Measurements from ENCODE around the gene SVEP1.
"Not testable (repeated sequence)": the region's sequence is repeated elsewhere in the genome, so short reads cannot be mapped to it uniquely, and the experiment has no call there.

Gene SVEP1

GRCh38 chr9:110579034-110579861 is at the start of gene SVEP1:
SVEP1 (minus strand) TSS chr9:110579741; CDS start chr9:110579543, 198 bp downstream.
- no peak for DNase-seq (ENCODE audit: low read depth in 2 of 2)

- DNase-seq (ENCODE audit: low read depth in 2 of 2): peak; percentile 14 to 19
These were observed 46.7 kb upstream of the SVEP1 start for GRCh38 chr9:110626101-110626829.

GRCh38 chr9:110623462-110624025 is 44.0 kb upstream of the SVEP1 start:
- DNase-seq (ENCODE audit: low read depth in 2 of 2): no peak

- no peak for DNase-seq (ENCODE audit: low read depth in 2 of 2)
These were observed 42.8 kb upstream of the SVEP1 start for GRCh38 chr9:110622368-110622767.

- no peak for DNase-seq (ENCODE audit: low read depth in 2 of 2)
These were observed 41.2 kb upstream of the SVEP1 start for GRCh38 chr9:110620726-110621125.

- no peak for DNase-seq (ENCODE audit: low read depth in 2 of 2)
These were observed 40.3 kb upstream of the SVEP1 start for GRCh38 chr9:110619831-110620230.

- no peak for DNase-seq (ENCODE audit: low read depth in 2 of 2)
These were observed 36.0 kb upstream of the SVEP1 start for GRCh38 chr9:110615498-110615897.

- not testable (repeated sequence) for DNase-seq (ENCODE audit: low read depth in 2 of 2)
These were observed 35.0 kb upstream of the SVEP1 start for GRCh38 chr9:110614576-110614975.

- DNase-seq (ENCODE audit: low read depth in 2 of 2): no peak
These were observed 26.7 kb upstream of the SVEP1 start for GRCh38 chr9:110606179-110606790.

- no peak for DNase-seq (ENCODE audit: low read depth in 2 of 2)
These were observed 26.0 kb upstream of the SVEP1 start for GRCh38 chr9:110605565-110605964.

GRCh38 chr9:110604171-110604601 is 24.6 kb upstream of the SVEP1 start:
- no peak for DNase-seq (ENCODE audit: low read depth in 2 of 2)

- DNase-seq (ENCODE audit: low read depth in 2 of 2): no peak
These were observed 22.7 kb upstream of the SVEP1 start for GRCh38 chr9:110602281-110602680.

GRCh38 chr9:110601098-110601497 is 21.6 kb upstream of the SVEP1 start:
- DNase-seq (ENCODE audit: low read depth in 2 of 2): no peak

GRCh38 chr9:110599468-110599867 is 19.9 kb upstream of the SVEP1 start:
- no peak for DNase-seq (ENCODE audit: low read depth in 2 of 2)

GRCh38 chr9:110592044-110592830 is 12.7 kb upstream of the SVEP1 start:
- DNase-seq (ENCODE audit: low read depth in 2 of 2): no peak

GRCh38 chr9:110591526-110591925 is 12.0 kb upstream of the SVEP1 start:
- no peak for DNase-seq (ENCODE audit: low read depth in 2 of 2)

- no peak for DNase-seq (ENCODE audit: low read depth in 2 of 2)
These were observed 11.3 kb upstream of the SVEP1 start for GRCh38 chr9:110590816-110591215.

- DNase-seq (ENCODE audit: low read depth in 2 of 2): no peak
These were observed 8.8 kb upstream of the SVEP1 start for GRCh38 chr9:110588296-110588695.

- no peak for DNase-seq (ENCODE audit: low read depth in 2 of 2)
These were observed 3.7 kb upstream of the SVEP1 start for GRCh38 chr9:110583237-110583636.

- DNase-seq (ENCODE audit: low read depth in 2 of 2): no peak
These were observed 2.6 kb upstream of the SVEP1 start for GRCh38 chr9:110582156-110582555.

GRCh38 chr9:110580850-110581249 is 1.3 kb upstream of the SVEP1 start:
- no peak for DNase-seq (ENCODE audit: low read depth in 2 of 2)

GRCh38 chr9:110579862-110580219 is 300 bp upstream of the SVEP1 start:
- DNase-seq (ENCODE audit: low read depth in 2 of 2): no peak
